ENCODE results near the gene USP13.

The USP13 gene

GRCh38 chr3:179738998-179739397, 86.2 kb downstream of the USP13 start:
- no peak for DNase-seq (ENCODE audit: low read depth)
- no peak for TF ChIP-seq CTCF (conservative IDR thresholded peaks at IDR 0.05; ENCODE audit: control insufficient read depth, insufficient read depth, low read depth, low read length)
- no peak overlapping the region for H3K4me3 ChIP-seq (ENCODE audit: control insufficient read depth, low read depth, low read length)

GRCh38 chr3:179739816-179740594, 87.2 kb downstream of the USP13 start:
- H3K4me3 ChIP-seq (ENCODE audit: control insufficient read depth, low read depth, low read length) = no peak overlapping the region
- TF ChIP-seq CTCF (conservative IDR thresholded peaks at IDR 0.05; ENCODE audit: control insufficient read depth, insufficient read depth, low read depth, low read length) = no peak
- no peak for DNase-seq (ENCODE audit: low read depth)

- TF ChIP-seq CTCF (conservative IDR thresholded peaks at IDR 0.05; ENCODE audit: control insufficient read depth, insufficient read depth, low read depth, low read length) = no peak
- H3K4me3 ChIP-seq (ENCODE audit: control insufficient read depth, low read depth, low read length) = no peak overlapping the region
- DNase-seq (ENCODE audit: low read depth) = no peak
Observed at GRCh38 chr3:179743913-179744312, 91.1 kb downstream of the USP13 start.

GRCh38 chr3:179744667-179745066, 91.8 kb downstream of the USP13 start:
- no peak for TF ChIP-seq CTCF (conservative IDR thresholded peaks at IDR 0.05; ENCODE audit: control insufficient read depth, insufficient read depth, low read depth, low read length)
- no peak overlapping the region for H3K4me3 ChIP-seq (ENCODE audit: control insufficient read depth, low read depth, low read length)
- no peak for DNase-seq (ENCODE audit: low read depth)

- no peak for DNase-seq (ENCODE audit: low read depth)
- TF ChIP-seq CTCF (conservative IDR thresholded peaks at IDR 0.05; ENCODE audit: control insufficient read depth, insufficient read depth, low read depth, low read length) = no peak
- no peak overlapping the region for H3K4me3 ChIP-seq (ENCODE audit: control insufficient read depth, low read depth, low read length)
Observed at GRCh38 chr3:179745079-179745478, 92.2 kb downstream of the USP13 start.

- DNase-seq (ENCODE audit: low read depth) = no peak
- no peak overlapping the region for H3K4me3 ChIP-seq (ENCODE audit: control insufficient read depth, low read depth, low read length)
- no peak for TF ChIP-seq CTCF (conservative IDR thresholded peaks at IDR 0.05; ENCODE audit: control insufficient read depth, insufficient read depth, low read depth, low read length)
Observed at GRCh38 chr3:179745716-179746115, 92.9 kb downstream of the USP13 start.

All from fibroblast of mammary gland (primary cell).